ENCODE data around the gene IDH3B. TPM values are rescaled to one million over a fixed set of nuclear protein-coding genes. Genes with fewer than 3 reads are reported as not detected.

Gene IDH3B
- total and polyA plus RNA-seq, 2 of the 13 experiments (the other 11 are each of a cell fraction or from before 2014, with no cell fraction given): 215 to 254 TPM

- H3K27me3 ChIP-seq (ENCODE audit: control insufficient read depth in 1 of 2, insufficient read depth in 2 of 2, low read length in 2 of 2): peaks cover 29 to 84% of the 10 kb centered on the region in 2 experiments; a peak in 4 of 5 replicates
- H2AFZ ChIP-seq (ENCODE audit: low read length): no peak overlapping the region
- FAIRE-seq (no peak), DNase-seq (ENCODE audit: low spot score) (no peak), ATAC-seq (no peak)
- H3K4me3 ChIP-seq (replicated peaks in 1 of 3; ENCODE audit: insufficient read depth in 1 of 3, low read depth in 2 of 3, low read length in 3 of 3): no peak overlapping the region
- H3K27ac ChIP-seq (ENCODE audit: extremely low read length, insufficient read depth, low read length): no peak overlapping the region
- H3K9ac ChIP-seq (ENCODE audit: insufficient read depth, low read depth, low read length): no peak overlapping the region
- ChIA-PET CTCF (ENCODE audit: low intra/inter-chr PET ratio, low total read pairs) (no interaction called here), POLR2A (no interaction called here)
- whole genome bisulfite sequencing (ENCODE audit: low lambda C conversion rate): 52% methylated on average over 5 of the region's 5 CpGs
- BruUV-seq (replicated peaks): no TSS peak
- TF ChIP-seq ZNF749 (CRISPR knock-in tag; IDR thresholded peaks at IDR 0.05; ENCODE audit: borderline replicate concordance) (no peak), ETS1 (CRISPR knock-in tag; IDR thresholded peaks at IDR 0.05) (no peak), FOXO1 (CRISPR knock-in tag; IDR thresholded peaks at IDR 0.05) (no peak), MTA1 (CRISPR knock-in tag; IDR thresholded peaks at IDR 0.05; ENCODE audit: borderline replicate concordance) (no peak), MIXL1 (CRISPR knock-in tag; IDR thresholded peaks at IDR 0.05) (no peak), AKAP8 (CRISPR knock-in tag; IDR thresholded peaks at IDR 0.05) (no peak), POLR2AphosphoS2 (IDR thresholded peaks at IDR 0.05; ENCODE audit: low read depth, low read length) (no peak), CBFB (CRISPR knock-in tag; IDR thresholded peaks at IDR 0.05) (no peak), HOXA7 (CRISPR knock-in tag; IDR thresholded peaks at IDR 0.05) (no peak), ZNF180 (CRISPR knock-in tag; IDR thresholded peaks at IDR 0.05; ENCODE audit: borderline replicate concordance, low read depth) (no peak), ZZZ3 (CRISPR knock-in tag; IDR thresholded peaks at IDR 0.05; ENCODE audit: borderline replicate concordance) (no peak), CCAR2 (optimal IDR thresholded peaks at IDR 0.05; ENCODE audit: low read depth, low read length) (no peak), CREBL2 (CRISPR knock-in tag; IDR thresholded peaks at IDR 0.05; ENCODE audit: borderline replicate concordance) (no peak), KDM4B (CRISPR knock-in tag; IDR thresholded peaks at IDR 0.05) (no peak)
- TF ChIP-seq, protein P1, sequence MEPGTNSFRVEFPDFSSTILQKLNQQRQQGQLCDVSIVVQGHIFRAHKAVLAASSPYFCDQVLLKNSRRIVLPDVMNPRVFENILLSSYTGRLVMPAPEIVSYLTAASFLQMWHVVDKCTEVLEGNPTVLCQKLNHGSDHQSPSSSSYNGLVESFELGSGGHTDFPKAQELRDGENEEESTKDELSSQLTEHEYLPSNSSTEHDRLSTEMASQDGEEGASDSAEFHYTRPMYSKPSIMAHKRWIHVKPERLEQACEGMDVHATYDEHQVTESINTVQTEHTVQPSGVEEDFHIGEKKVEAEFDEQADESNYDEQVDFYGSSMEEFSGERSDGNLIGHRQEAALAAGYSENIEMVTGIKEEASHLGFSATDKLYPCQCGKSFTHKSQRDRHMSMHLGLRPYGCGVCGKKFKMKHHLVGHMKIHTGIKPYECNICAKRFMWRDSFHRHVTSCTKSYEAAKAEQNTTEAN (CRISPR knock-in tag; conservative IDR thresholded peaks at IDR 0.05): no peak
- TF ChIP-seq, protein P2, sequence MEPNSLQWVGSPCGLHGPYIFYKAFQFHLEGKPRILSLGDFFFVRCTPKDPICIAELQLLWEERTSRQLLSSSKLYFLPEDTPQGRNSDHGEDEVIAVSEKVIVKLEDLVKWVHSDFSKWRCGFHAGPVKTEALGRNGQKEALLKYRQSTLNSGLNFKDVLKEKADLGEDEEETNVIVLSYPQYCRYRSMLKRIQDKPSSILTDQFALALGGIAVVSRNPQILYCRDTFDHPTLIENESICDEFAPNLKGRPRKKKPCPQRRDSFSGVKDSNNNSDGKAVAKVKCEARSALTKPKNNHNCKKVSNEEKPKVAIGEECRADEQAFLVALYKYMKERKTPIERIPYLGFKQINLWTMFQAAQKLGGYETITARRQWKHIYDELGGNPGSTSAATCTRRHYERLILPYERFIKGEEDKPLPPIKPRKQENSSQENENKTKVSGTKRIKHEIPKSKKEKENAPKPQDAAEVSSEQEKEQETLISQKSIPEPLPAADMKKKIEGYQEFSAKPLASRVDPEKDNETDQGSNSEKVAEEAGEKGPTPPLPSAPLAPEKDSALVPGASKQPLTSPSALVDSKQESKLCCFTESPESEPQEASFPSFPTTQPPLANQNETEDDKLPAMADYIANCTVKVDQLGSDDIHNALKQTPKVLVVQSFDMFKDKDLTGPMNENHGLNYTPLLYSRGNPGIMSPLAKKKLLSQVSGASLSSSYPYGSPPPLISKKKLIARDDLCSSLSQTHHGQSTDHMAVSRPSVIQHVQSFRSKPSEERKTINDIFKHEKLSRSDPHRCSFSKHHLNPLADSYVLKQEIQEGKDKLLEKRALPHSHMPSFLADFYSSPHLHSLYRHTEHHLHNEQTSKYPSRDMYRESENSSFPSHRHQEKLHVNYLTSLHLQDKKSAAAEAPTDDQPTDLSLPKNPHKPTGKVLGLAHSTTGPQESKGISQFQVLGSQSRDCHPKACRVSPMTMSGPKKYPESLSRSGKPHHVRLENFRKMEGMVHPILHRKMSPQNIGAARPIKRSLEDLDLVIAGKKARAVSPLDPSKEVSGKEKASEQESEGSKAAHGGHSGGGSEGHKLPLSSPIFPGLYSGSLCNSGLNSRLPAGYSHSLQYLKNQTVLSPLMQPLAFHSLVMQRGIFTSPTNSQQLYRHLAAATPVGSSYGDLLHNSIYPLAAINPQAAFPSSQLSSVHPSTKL (CRISPR knock-in tag; IDR thresholded peaks at IDR 0.05): no peak
- H3K79me2 ChIP-seq (ENCODE audit: insufficient read depth, low read length): no peaks in the 10 kb centered on the region
- peaks cover 26% of the 10 kb centered on the region for H3K4me1 ChIP-seq (ENCODE audit: insufficient read depth, low read length)
- no peaks in the 10 kb centered on the region for H3K9me3 ChIP-seq (ENCODE audit: low read length)
- no peak overlapping the region for H3K4me2 ChIP-seq (ENCODE audit: low read depth, low read length)
- no peaks in the 10 kb centered on the region for H3K36me3 ChIP-seq (replicated peaks in 1 of 2; ENCODE audit: control insufficient read depth in 1 of 2, insufficient read depth in 2 of 2, low read length in 2 of 2)
- H4K20me1 ChIP-seq (ENCODE audit: insufficient read depth, low read length): peaks cover 4% of the 10 kb centered on the region; the same call in 1 of the 2 replicates
- intact Hi-C loops (cut with micrococcal nuclease; ENCODE audit: unreplicated experiment) (no loop called here), in situ Hi-C loops (cut with HindIII; ENCODE audit: extremely low pct_ligation_motif_present, low pct_unique_long_range_greater_than_20kb) (no loop called here)
Measured at GRCh38 chr20:2701671-2702081, 37.7 kb upstream of the IDH3B start.

Measured in HepG2 (cell line).